GM21528 (cell line): ENCODE data around the gene AHNAK.

ENCODE experiments used
- ATAC-seq: cut with Tn5 transposase; IDR thresholded peaks from one replicate; pipeline ENCODE4 v1.9.1; 2021; ENCODE audit warnings: mild to moderate bottlenecking, moderate library complexity; ENCODE audit not compliant: unreplicated experiment, low FRiP score

The AHNAK gene

GRCh38 chr11:62418136-62418535 is 128.5 kb downstream of the AHNAK start:
- no peak for ATAC-seq

GRCh38 chr11:62416596-62416995 is 130.0 kb downstream of the AHNAK start:
- ATAC-seq, result no peak

GRCh38 chr11:62413060-62413696 is 133.4 kb downstream of the AHNAK start:
- no peak for ATAC-seq

- ATAC-seq, result no peak
Measured at GRCh38 chr11:62411524-62411923, 135.1 kb downstream of the AHNAK start.

GRCh38 chr11:62410972-62411371 is 135.6 kb downstream of the AHNAK start:
- no peak for ATAC-seq

- no peak for ATAC-seq
Measured at GRCh38 chr11:62409831-62410230, 136.8 kb downstream of the AHNAK start.

- no peak for ATAC-seq
Measured at GRCh38 chr11:62406034-62406433, 140.6 kb downstream of the AHNAK start.

GRCh38 chr11:62404901-62405300 is 141.7 kb downstream of the AHNAK start:
- ATAC-seq, result no peak

GRCh38 chr11:62404435-62404834 is 142.2 kb downstream of the AHNAK start:
- ATAC-seq, result no peak

GRCh38 chr11:62402960-62403730 is 143.5 kb downstream of the AHNAK start:
- ATAC-seq, result no peak

- ATAC-seq, result no peak
Measured at GRCh38 chr11:62402226-62402959, 144.2 kb downstream of the AHNAK start.

- no peak for ATAC-seq
Measured at GRCh38 chr11:62401811-62402210, 144.8 kb downstream of the AHNAK start.

- ATAC-seq, result no peak
Measured at GRCh38 chr11:62401356-62401755, 145.2 kb downstream of the AHNAK start.

- no peak for ATAC-seq
Measured at GRCh38 chr11:62400760-62401159, 145.8 kb downstream of the AHNAK start.

GRCh38 chr11:62400281-62400680 is 146.3 kb downstream of the AHNAK start:
- no peak for ATAC-seq

GRCh38 chr11:62399878-62400266 is 146.7 kb downstream of the AHNAK start:
- ATAC-seq, result no peak

GRCh38 chr11:62399172-62399877 is 147.3 kb downstream of the AHNAK start:
- ATAC-seq, result no peak

- ATAC-seq, result no peak
Measured at GRCh38 chr11:62398011-62398994, 148.3 kb downstream of the AHNAK start.

GRCh38 chr11:62395885-62396551 is 150.6 kb downstream of the AHNAK start:
- no peak for ATAC-seq
